Mucosa of rectum (tissue), 2 donors: ENCODE measurements around the gene MRTFA.
"Not testable (repeated sequence)": the region's sequence is repeated elsewhere in the genome, so short reads cannot be mapped to it uniquely, and the experiment has no call there.

Experiments
- H3K27ac ChIP-seq, 2 donors: one replicate each; pipeline ENCODE4 v1.7.0; 2013; ENCODE audit warnings: inconsistent platforms in 2 of 2, low read depth in 2 of 2, low read length in 2 of 2
- H3K27me3 ChIP-seq, 2 donors: one replicate each; pipeline ENCODE4 v1.7.0; 2013; ENCODE audit warnings: low read length in 2 of 2; ENCODE audit not compliant: control insufficient read depth in 2 of 2, insufficient read depth in 2 of 2
- H3K36me3 ChIP-seq, 2 donors: one replicate each; pipeline ENCODE4 v1.7.0; 2013; ENCODE audit warnings: low read length in 2 of 2; ENCODE audit not compliant: control insufficient read depth in 2 of 2, insufficient read depth in 2 of 2
- H3K4me1 ChIP-seq, 2 donors: one replicate each; pipeline ENCODE4 v1.7.0; 2013; ENCODE audit warnings: low read length in 2 of 2, mild to moderate bottlenecking in 1 of 2; ENCODE audit not compliant: control insufficient read depth in 2 of 2, insufficient read depth in 2 of 2
- H3K4me3 ChIP-seq, 2 donors: one replicate each; pipeline ENCODE4 v1.7.0; 2013; ENCODE audit warnings: low read length in 2 of 2
- H3K9ac ChIP-seq, 2 donors: one replicate each; pipeline ENCODE4 v1.7.0; 2013; ENCODE audit warnings: low read length in 2 of 2, low read depth in 1 of 2, mild to moderate bottlenecking in 1 of 2
- H3K9me3 ChIP-seq, 2 donors: one replicate each; pipeline ENCODE4 v1.7.0; 2013; ENCODE audit warnings: low read length in 2 of 2; ENCODE audit not compliant: control insufficient read depth in 2 of 2
- donor health status: healthy.
- donor health status: Normal muscosa, but diverticular disease.

MRTFA gene

GRCh38 chr22:40586781-40587180 is 49.7 kb downstream of the MRTFA start:
- no peak overlapping the region for H3K9ac ChIP-seq

DNA sequence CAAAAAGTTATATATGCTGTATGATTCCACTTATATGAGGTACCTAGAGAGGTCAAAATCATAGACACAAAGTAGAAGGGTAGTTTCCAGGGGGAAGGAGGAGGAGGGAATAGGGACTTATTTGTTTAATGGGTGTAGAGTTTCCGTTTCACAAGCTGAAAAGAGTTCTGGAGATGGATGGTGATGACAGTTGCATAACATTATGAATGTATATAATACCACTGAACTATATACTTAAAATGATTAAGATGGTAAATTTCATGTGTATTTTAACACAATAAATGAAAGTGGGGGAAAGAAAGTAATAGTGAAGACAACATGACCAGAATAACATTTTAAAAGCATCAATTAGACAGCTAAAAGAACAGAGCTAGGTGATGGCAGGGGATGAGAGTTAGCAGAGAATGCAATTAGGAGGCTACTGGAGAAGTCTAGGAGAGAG is 51.2 kb downstream of the MRTFA start:
- H3K27ac ChIP-seq = no peak overlapping the region

More at GRCh38 chr22:40586781-40587180, 49.7 kb downstream of the MRTFA start:
- Histone ChIP-seq H3K27ac (no peak overlapping the region), H3K27me3 (no peaks in the 10 kb centered on the region), H3K4me1 (no peaks in the 10 kb centered on the region), H3K36me3 (no peaks in the 10 kb centered on the region), H3K4me3 (no peak overlapping the region), H3K9me3 (no peaks in the 10 kb centered on the region)

DNA sequence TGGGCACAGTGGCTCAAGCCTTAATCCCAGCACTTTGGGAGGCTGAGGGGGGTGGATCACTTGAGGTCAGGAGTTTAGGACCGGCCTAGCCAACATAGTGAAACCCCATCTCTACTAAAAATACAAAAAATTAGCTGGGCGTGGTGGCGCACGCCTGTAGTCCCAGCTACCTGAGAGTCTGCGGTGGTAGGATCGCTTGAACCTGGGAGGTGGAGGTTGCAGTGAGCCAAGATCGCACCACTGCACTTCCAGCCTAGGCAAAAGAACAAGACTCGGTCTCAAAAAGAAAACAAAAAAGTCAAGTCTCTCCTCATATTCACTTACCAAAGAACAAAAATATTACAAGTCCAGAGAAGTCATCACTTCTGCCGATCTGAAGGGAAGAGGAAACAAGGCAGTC is 51.8 kb downstream of the MRTFA start:
- not testable (repeated sequence) for H3K36me3 ChIP-seq, H3K4me1 ChIP-seq, H3K9me3 ChIP-seq, H3K27me3 ChIP-seq, H3K4me3 ChIP-seq, H3K9ac ChIP-seq, H3K27ac ChIP-seq

More for the DNA sequence above, 51.2 kb downstream of the MRTFA start:
- Histone ChIP-seq H3K27me3 (no peaks in the 10 kb centered on the region), H3K4me3 (no peak overlapping the region), H3K9me3 (no peaks in the 10 kb centered on the region), H3K36me3 (no peaks in the 10 kb centered on the region), H3K4me1 (no peaks in the 10 kb centered on the region), H3K9ac (no peak overlapping the region)

GRCh38 chr22:40583053-40583741 is 53.3 kb downstream of the MRTFA start:
- Histone ChIP-seq H3K9me3 (no peaks in the 10 kb centered on the region), H3K36me3 (no peaks in the 10 kb centered on the region), H3K27ac (no peak overlapping the region), H3K4me3 (no peak overlapping the region), H3K9ac (no peak overlapping the region), H3K4me1 (no peaks in the 10 kb centered on the region), H3K27me3 (no peaks in the 10 kb centered on the region)

DNA sequence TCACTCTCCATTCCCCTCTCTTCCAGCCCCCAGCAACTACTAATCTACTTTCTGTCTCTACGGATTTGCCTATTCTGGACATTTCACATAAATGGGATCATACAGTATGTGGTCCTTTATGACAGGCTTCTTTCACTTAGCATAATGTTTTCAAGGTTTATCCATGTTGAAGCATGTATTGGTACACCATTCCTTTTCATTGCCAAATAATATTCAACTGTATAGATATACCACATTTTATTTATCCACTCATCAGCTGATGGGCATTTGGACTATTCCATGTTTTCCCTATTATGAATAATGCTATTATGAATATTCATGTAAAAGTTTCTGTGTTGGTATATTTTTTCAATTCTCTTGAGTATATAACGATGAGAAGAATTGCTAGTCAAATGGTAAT is 54.5 kb downstream of the MRTFA start:
- H3K4me1 ChIP-seq = no peaks in the 10 kb centered on the region
- H3K27ac ChIP-seq = no peak overlapping the region
- no peaks in the 10 kb centered on the region for H3K36me3 ChIP-seq
- no peak overlapping the region for H3K4me3 ChIP-seq
- H3K9me3 ChIP-seq = no peaks in the 10 kb centered on the region
- H3K9ac ChIP-seq = no peak overlapping the region
- no peaks in the 10 kb centered on the region for H3K27me3 ChIP-seq

DNA sequence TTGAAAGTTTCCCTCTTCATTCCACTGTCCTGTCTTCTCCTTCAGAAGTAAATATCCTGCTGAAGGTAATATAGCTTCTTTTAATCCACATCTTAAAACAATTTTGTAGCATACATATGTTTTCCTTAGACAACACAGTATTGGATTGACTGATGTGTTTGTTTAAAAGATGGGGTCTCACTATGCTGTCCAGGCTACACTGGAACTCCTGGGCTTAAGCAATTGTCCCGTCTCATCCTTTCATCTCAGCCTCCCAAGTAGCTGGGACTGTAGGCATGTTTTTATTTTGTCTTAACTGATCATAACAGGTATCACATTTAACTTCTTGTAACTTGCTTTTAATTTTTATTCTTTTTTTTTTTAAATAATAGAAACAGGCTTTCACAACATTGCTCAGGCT is 55.9 kb downstream of the MRTFA start:
- no peaks in the 10 kb centered on the region for H3K9me3 ChIP-seq
- no peaks in the 10 kb centered on the region for H3K36me3 ChIP-seq
- H3K27ac ChIP-seq = no peak overlapping the region
- no peaks in the 10 kb centered on the region for H3K4me1 ChIP-seq
- H3K4me3 ChIP-seq = no peak overlapping the region
- no peaks in the 10 kb centered on the region for H3K27me3 ChIP-seq
- H3K9ac ChIP-seq = no peak overlapping the region

DNA sequence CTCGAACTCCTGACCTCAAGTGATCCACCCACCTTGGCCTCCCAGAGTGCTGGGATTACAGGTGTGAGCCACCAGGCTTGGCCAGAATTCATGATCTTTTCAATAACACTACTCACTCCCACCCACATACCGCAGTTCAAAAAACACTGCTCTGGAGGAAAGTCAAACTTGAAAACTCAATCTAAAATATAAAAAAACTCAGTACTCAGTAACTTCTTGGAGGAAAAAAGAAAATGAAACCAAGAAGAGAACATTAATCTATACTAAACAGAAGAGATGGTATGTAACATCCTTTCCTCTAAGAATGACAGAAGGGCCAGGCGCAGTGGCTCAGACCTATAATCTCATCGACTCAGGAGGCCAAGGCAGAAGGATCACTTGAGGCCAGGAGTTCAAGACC is 58.3 kb downstream of the MRTFA start:
- no peak overlapping the region for H3K27ac ChIP-seq
- H3K9me3 ChIP-seq = no peaks in the 10 kb centered on the region

DNA sequence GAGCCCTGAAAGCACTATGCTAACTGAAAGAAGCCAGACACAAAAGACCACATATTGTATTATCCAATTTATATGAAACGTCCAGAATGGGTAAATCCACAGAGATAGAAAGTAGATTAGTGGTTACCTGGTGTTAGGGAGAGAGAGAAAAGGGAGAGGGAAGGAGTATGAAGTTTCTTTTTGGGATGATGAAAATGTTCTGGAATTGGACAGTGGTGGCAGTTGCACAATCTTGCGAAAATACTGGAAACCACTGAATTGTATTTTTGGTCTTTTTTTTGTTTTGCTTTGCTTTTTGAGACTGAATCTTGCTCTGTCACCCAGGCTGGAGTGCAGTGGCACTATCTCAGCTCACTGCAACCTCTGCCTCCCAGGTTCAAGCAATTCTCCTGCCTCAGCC is 63.5 kb downstream of the MRTFA start:
- H3K36me3 ChIP-seq = no peaks in the 10 kb centered on the region
- H3K27ac ChIP-seq = no peak overlapping the region
- H3K27me3 ChIP-seq = no peaks in the 10 kb centered on the region
- H3K4me3 ChIP-seq = no peak overlapping the region
- H3K9ac ChIP-seq = no peak overlapping the region
- no peaks in the 10 kb centered on the region for H3K4me1 ChIP-seq
- H3K9me3 ChIP-seq = no peaks in the 10 kb centered on the region

More for the DNA sequence above, 58.3 kb downstream of the MRTFA start:
- H3K9ac ChIP-seq = no peak overlapping the region
- H3K27me3 ChIP-seq = no peaks in the 10 kb centered on the region
- H3K4me3 ChIP-seq = no peak overlapping the region
- H3K36me3 ChIP-seq = no peaks in the 10 kb centered on the region
- no peaks in the 10 kb centered on the region for H3K4me1 ChIP-seq

- Histone ChIP-seq H3K4me3 (no peak overlapping the region), H3K4me1 (no peaks in the 10 kb centered on the region), H3K27ac (no peak overlapping the region), H3K36me3 (no peaks in the 10 kb centered on the region), H3K9ac (no peak overlapping the region), H3K27me3 (no peaks in the 10 kb centered on the region), H3K9me3 (no peaks in the 10 kb centered on the region)
Observed at GRCh38 chr22:40571887-40572286, 64.6 kb downstream of the MRTFA start.

- no peaks in the 10 kb centered on the region for H3K4me1 ChIP-seq
- H3K9ac ChIP-seq = no peak overlapping the region
- H3K27me3 ChIP-seq = no peaks in the 10 kb centered on the region
- no peak overlapping the region for H3K27ac ChIP-seq
- H3K36me3 ChIP-seq = no peaks in the 10 kb centered on the region
- H3K4me3 ChIP-seq = no peak overlapping the region
- no peaks in the 10 kb centered on the region for H3K9me3 ChIP-seq
Observed at GRCh38 chr22:40567626-40568328, 68.7 kb downstream of the MRTFA start.
